ENCODE data around the gene SLC9A9.
A peak's percentile ranks its signal among the peaks of the same experiment; 100 is the strongest.
"Not testable (repeated sequence)": the region's sequence is repeated elsewhere in the genome, so short reads cannot be mapped to it uniquely, and the experiment has no call there.

Gene SLC9A9

DNA sequence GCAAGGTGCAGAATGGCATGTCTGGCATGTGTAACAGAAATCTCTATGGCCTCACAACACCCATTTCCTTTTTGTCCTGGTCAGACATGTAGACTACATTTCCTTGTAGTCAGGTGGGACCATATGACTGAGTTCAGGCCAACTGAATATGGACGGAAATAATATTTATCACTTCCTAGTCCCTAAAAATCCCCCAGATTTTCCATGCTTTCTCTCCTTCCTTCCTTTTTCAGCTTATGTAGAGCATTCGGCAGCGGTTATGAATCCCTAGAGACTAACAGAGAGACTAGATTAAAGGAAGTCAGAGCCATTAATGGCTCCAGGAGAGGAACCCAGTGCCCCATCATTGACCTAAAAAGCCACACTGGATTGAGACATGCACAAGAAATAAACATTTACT, 35.8 kb downstream of the SLC9A9 start:
- intact Hi-C loops (cut with micrococcal nuclease), result no loop called here
- H3K4me1 Mint-ChIP-seq (ENCODE audit: low read depth), result peaks cover 51% of the 10 kb centered on the region
- H3K27ac Mint-ChIP-seq, result no peak overlapping the region
- no peaks in the 10 kb centered on the region for H3K36me3 Mint-ChIP-seq (ENCODE audit: low read depth)
- no peaks in the 10 kb centered on the region for H3K27me3 Mint-ChIP-seq
- no peak overlapping the region for H3K4me3 Mint-ChIP-seq
- H3K9me3 Mint-ChIP-seq, result no peaks in the 10 kb centered on the region

DNA sequence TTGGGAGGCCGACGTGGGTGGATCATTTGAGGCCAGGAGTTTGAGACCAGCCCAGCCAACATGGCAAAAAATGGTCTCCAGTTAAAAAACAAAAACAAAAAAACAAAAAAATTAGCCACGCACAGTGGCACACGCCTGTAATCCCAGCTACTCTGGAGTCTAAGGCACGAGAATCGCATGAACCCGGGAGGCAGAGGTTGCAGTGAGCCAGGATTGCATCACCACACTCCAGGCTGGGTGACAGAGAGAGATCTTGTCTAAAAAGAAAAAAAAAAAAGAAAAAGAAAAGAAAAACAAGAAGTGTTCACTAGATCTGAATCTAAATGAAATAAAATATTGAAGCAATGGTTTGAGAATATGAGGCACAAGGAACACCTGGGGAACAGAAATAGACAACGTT, 36.7 kb downstream of the SLC9A9 start:
- H3K4me3 Mint-ChIP-seq, result no peak overlapping the region
- no peaks in the 10 kb centered on the region for H3K36me3 Mint-ChIP-seq (ENCODE audit: low read depth)
- H3K9me3 Mint-ChIP-seq, result no peaks in the 10 kb centered on the region
- no peaks in the 10 kb centered on the region for H3K27me3 Mint-ChIP-seq
- intact Hi-C loops (cut with micrococcal nuclease), result no loop called here
- peaks cover 51% of the 10 kb centered on the region for H3K4me1 Mint-ChIP-seq (ENCODE audit: low read depth)
- H3K27ac Mint-ChIP-seq, result no peak overlapping the region

DNA sequence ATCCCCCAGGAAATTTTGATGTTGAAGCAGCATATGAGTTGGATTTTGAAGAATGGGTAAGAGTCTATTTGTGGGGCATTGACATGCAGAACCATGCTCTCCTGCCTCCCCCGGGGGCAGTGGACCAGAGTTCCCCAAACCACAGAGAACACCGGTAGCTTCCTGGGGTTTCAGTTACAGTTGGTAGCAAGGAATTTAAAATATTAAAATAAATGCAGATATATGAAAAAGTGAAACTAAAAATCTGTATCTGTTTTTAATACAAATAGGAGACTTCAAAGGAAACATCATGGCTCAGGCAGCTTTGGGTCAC, 37.4 kb downstream of the SLC9A9 start:
- Mint-ChIP-seq H3K4me3 (no peak overlapping the region), H3K36me3 (ENCODE audit: low read depth) (no peaks in the 10 kb centered on the region), H3K9me3 (no peaks in the 10 kb centered on the region), H3K27ac (peak overlapping the region; percentile 45), H3K27me3 (no peaks in the 10 kb centered on the region), H3K4me1 (ENCODE audit: low read depth) (peaks cover 50% of the 10 kb centered on the region)
- intact Hi-C loops (cut with micrococcal nuclease), result no loop called here

DNA sequence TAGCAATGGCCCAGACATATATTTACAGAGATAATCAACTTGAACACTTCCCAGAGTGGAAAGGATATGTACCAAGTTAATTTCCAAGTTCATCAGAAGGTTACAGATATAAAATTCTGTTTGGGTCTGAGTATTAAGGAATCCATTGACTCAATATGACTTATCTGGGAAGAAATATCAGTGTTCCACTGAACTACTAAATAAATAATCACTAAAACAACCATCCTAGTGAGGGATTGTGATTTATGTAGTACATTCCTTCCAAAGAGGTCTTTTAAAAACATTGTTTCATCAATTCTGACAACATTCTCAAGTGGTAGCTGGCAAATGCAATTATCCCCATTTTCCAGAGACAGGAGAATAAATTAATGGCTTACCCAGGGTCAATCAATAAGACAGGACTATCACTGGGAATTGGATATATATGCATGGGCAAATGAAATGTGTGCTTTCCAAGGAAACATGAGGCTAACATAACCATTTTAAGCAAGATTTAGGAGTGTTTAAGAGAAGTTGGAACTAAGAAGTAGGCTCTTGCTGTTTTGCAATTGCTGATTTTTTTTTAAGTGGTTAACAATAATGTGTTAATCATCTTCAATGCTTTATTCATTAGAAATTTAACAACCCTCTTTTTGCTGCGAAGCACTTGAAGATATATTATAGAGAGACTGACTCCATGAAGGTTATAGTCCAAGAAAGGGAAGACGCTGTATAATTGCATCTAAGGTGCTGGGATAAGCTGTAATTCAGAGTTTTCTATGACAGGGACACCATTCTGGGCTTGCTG, 37.9 kb downstream of the SLC9A9 start:
- no peaks in the 10 kb centered on the region for H3K27me3 Mint-ChIP-seq
- intact Hi-C loops (cut with micrococcal nuclease), result no loop called here
- H3K4me3 Mint-ChIP-seq, result no peak overlapping the region
- peaks cover 45% of the 10 kb centered on the region for H3K4me1 Mint-ChIP-seq (ENCODE audit: low read depth)
- peak overlapping the region; percentile 45 for H3K27ac Mint-ChIP-seq
- H3K36me3 Mint-ChIP-seq (ENCODE audit: low read depth), result no peaks in the 10 kb centered on the region
- no peaks in the 10 kb centered on the region for H3K9me3 Mint-ChIP-seq

- H3K27ac Mint-ChIP-seq, result no peak overlapping the region
Observed at GRCh38 chr3:143809121-143809621, 39.1 kb downstream of the SLC9A9 start.

GRCh38 chr3:143808030-143808429, 40.2 kb downstream of the SLC9A9 start:
- intact Hi-C loops (cut with micrococcal nuclease), result loop anchor here (5.0 kb wide), 1 partner anchor 39 kb away; the partner anchor contains the start of gene SLC9A9
- Mint-ChIP-seq H3K36me3 (ENCODE audit: low read depth) (no peaks in the 10 kb centered on the region), H3K4me1 (ENCODE audit: low read depth) (peaks cover 24% of the 10 kb centered on the region), H3K27me3 (no peaks in the 10 kb centered on the region), H3K4me3 (no peak overlapping the region), H3K27ac (no peak overlapping the region), H3K9me3 (no peaks in the 10 kb centered on the region)

More at GRCh38 chr3:143809121-143809621, 39.1 kb downstream of the SLC9A9 start:
- Mint-ChIP-seq H3K27me3 (no peaks in the 10 kb centered on the region), H3K36me3 (ENCODE audit: low read depth) (no peaks in the 10 kb centered on the region), H3K4me1 (ENCODE audit: low read depth) (peaks cover 35% of the 10 kb centered on the region), H3K9me3 (no peaks in the 10 kb centered on the region), H3K4me3 (no peak overlapping the region)
- intact Hi-C loops (cut with micrococcal nuclease), result loop anchor here (5.0 kb wide), 1 partner anchor 38 kb away; the partner anchor contains the start of gene SLC9A9

- Mint-ChIP-seq H3K4me3 (no peak overlapping the region), H3K36me3 (ENCODE audit: low read depth) (no peaks in the 10 kb centered on the region), H3K9me3 (no peaks in the 10 kb centered on the region), H3K4me1 (ENCODE audit: low read depth) (peaks cover 9% of the 10 kb centered on the region), H3K27me3 (no peaks in the 10 kb centered on the region), H3K27ac (no peak overlapping the region)
- intact Hi-C loops (cut with micrococcal nuclease), result loop anchor here (1.0 to 5.0 kb wide), 2 partner anchors 8 to 41 kb away; partner anchors contain the start of gene SLC9A9
Observed at GRCh38 chr3:143806038-143806437, 42.2 kb downstream of the SLC9A9 start.

- H3K4me3 Mint-ChIP-seq; H3K9me3 Mint-ChIP-seq; H3K36me3 Mint-ChIP-seq (ENCODE audit: low read depth); H3K27me3 Mint-ChIP-seq; H3K4me1 Mint-ChIP-seq (ENCODE audit: low read depth); H3K27ac Mint-ChIP-seq: not testable (repeated sequence)
- intact Hi-C loops (cut with micrococcal nuclease), result loop anchor here (5.0 kb wide), 1 partner anchor 42 kb away; the partner anchor contains the start of gene SLC9A9
Observed at GRCh38 chr3:143805476-143805875, 42.8 kb downstream of the SLC9A9 start.

- H3K27ac Mint-ChIP-seq; H3K4me3 Mint-ChIP-seq; H3K27me3 Mint-ChIP-seq; H3K9me3 Mint-ChIP-seq; H3K4me1 Mint-ChIP-seq (ENCODE audit: low read depth); intact Hi-C loops (cut with micrococcal nuclease); H3K36me3 Mint-ChIP-seq (ENCODE audit: low read depth): not testable (repeated sequence)
Observed at GRCh38 chr3:143801046-143801445, 47.2 kb downstream of the SLC9A9 start.

DNA sequence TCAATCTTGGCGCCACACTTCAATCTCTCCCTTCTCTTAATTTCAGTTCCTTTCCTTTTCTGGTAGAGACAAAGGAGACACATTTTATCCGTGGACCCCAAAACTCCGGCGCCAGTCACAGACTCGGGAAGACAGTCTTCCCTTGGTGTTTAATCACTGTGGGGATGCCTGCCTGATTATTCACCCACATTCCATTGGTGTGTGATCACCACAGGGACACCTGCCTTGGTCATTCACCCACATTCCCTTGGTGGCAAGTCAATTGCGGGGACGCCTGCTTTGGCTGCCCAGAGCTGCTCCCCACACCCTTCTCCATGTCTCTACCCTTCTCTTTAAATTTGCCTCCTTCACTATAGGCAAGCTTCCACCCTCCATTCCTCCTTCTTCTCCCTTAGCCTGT, 50.1 kb downstream of the SLC9A9 start:
- H3K27me3 Mint-ChIP-seq; intact Hi-C loops (cut with micrococcal nuclease); H3K9me3 Mint-ChIP-seq; H3K4me3 Mint-ChIP-seq: not testable (repeated sequence)
- H3K36me3 Mint-ChIP-seq (ENCODE audit: low read depth), result peaks cover 10% of the 10 kb centered on the region
- H3K27ac Mint-ChIP-seq, result peak overlapping the region; percentile 8
- peaks cover 17% of the 10 kb centered on the region for H3K4me1 Mint-ChIP-seq (ENCODE audit: low read depth)

GRCh38 chr3:143795874-143796273, 52.4 kb downstream of the SLC9A9 start:
- Mint-ChIP-seq H3K27ac (no peak overlapping the region), H3K36me3 (ENCODE audit: low read depth) (peaks cover 29% of the 10 kb centered on the region), H3K9me3 (peaks cover 22% of the 10 kb centered on the region), H3K4me1 (ENCODE audit: low read depth) (peaks cover 21% of the 10 kb centered on the region), H3K27me3 (no peaks in the 10 kb centered on the region), H3K4me3 (no peak overlapping the region)
- intact Hi-C loops (cut with micrococcal nuclease), result no loop called here

GRCh38 chr3:143794793-143795462, 53.3 kb downstream of the SLC9A9 start:
- Mint-ChIP-seq H3K36me3 (ENCODE audit: low read depth) (peaks cover 37% of the 10 kb centered on the region), H3K27ac (no peak overlapping the region), H3K9me3 (peaks cover 27% of the 10 kb centered on the region), H3K4me3 (no peak overlapping the region), H3K4me1 (ENCODE audit: low read depth) (peaks cover 21% of the 10 kb centered on the region), H3K27me3 (no peaks in the 10 kb centered on the region)
- intact Hi-C loops (cut with micrococcal nuclease), result no loop called here

- peaks cover 27% of the 10 kb centered on the region for H3K9me3 Mint-ChIP-seq
- intact Hi-C loops (cut with micrococcal nuclease), result no loop called here
- H3K27me3 Mint-ChIP-seq, result no peaks in the 10 kb centered on the region
- peaks cover 21% of the 10 kb centered on the region for H3K4me1 Mint-ChIP-seq (ENCODE audit: low read depth)
- peaks cover 39% of the 10 kb centered on the region for H3K36me3 Mint-ChIP-seq (ENCODE audit: low read depth)
- no peak overlapping the region for H3K4me3 Mint-ChIP-seq
- peak overlapping the region; percentile 37 for H3K27ac Mint-ChIP-seq
Observed at GRCh38 chr3:143793971-143794370, 54.3 kb downstream of the SLC9A9 start.

- Mint-ChIP-seq H3K9me3 (peaks cover 27% of the 10 kb centered on the region), H3K36me3 (ENCODE audit: low read depth) (peaks cover 39% of the 10 kb centered on the region), H3K4me3 (no peak overlapping the region), H3K4me1 (ENCODE audit: low read depth) (peaks cover 22% of the 10 kb centered on the region), H3K27me3 (no peaks in the 10 kb centered on the region), H3K27ac (no peak overlapping the region)
- intact Hi-C loops (cut with micrococcal nuclease), result no loop called here
Observed at GRCh38 chr3:143791386-143791785, 56.9 kb downstream of the SLC9A9 start.
